ENCODE results near the gene FCRL2. TPM values are rescaled to one million over a fixed set of nuclear protein-coding genes. Genes with fewer than 3 reads are reported as not detected.

FCRL2 gene
- total and polyA plus RNA-seq, 2 experiments from 2014 or later: not detected

- H3K9me3 Mint-ChIP-seq: no peaks in the 10 kb centered on the region
- Histone ChIP-seq H3K4me1 (ENCODE audit: insufficient read depth) (no peaks in the 10 kb centered on the region), H3K9me2 (ENCODE audit: insufficient read depth) (no peaks in the 10 kb centered on the region; the same call in 1 of the 2 replicates), H3F3A (replicated peaks; ENCODE audit: low read depth) (no peaks in the 10 kb centered on the region), H3K27ac (ENCODE audit: low read depth) (no peak overlapping the region), H3K4me3 (no peak overlapping the region), H2AFZ (no peak overlapping the region), H3K4me2 (no peak overlapping the region), H4K20me1 (replicated peaks; ENCODE audit: insufficient read depth) (no peaks in the 10 kb centered on the region), H3K36me3 (ENCODE audit: insufficient read depth) (no peaks in the 10 kb centered on the region), H3K79me2 (replicated peaks; ENCODE audit: insufficient read depth) (no peaks in the 10 kb centered on the region), H3K27me3 (ENCODE audit: insufficient read depth) (no peaks in the 10 kb centered on the region)
- DNase-seq (ENCODE audit: low spot score): no peak
- TF ChIP-seq NANOG (IDR thresholded peaks at IDR 0.05; ENCODE audit: borderline replicate concordance) (no peak), EZH2 (IDR thresholded peaks at IDR 0.05; ENCODE audit: low read depth, unreplicated experiment) (no peak), POLR2AphosphoS5 (IDR thresholded peaks at IDR 0.05; ENCODE audit: low read depth) (no peak)
- H3K4me1 Mint-ChIP-seq: no peaks in the 10 kb centered on the region
- no peaks in the 10 kb centered on the region for H3K36me3 Mint-ChIP-seq (ENCODE audit: low read depth)
- no peak overlapping the region for H3K4me3 Mint-ChIP-seq
- peaks cover 6% of the 10 kb centered on the region for H3K27me3 Mint-ChIP-seq (ENCODE audit: insufficient read depth, low read depth, poor library complexity)
- no peak overlapping the region for H3K27ac Mint-ChIP-seq
- ATAC-seq: no peak
Observed at GRCh38 chr1:157806431-157807149, 29.7 kb upstream of the FCRL2 start.

- H3K4me1 ChIP-seq (ENCODE audit: insufficient read depth): no peaks in the 10 kb centered on the region
- no peaks in the 10 kb centered on the region for H3K79me2 ChIP-seq (replicated peaks; ENCODE audit: insufficient read depth)
- H3K36me3 ChIP-seq (ENCODE audit: insufficient read depth): no peaks in the 10 kb centered on the region
- Mint-ChIP-seq H3K9me3 (no peaks in the 10 kb centered on the region), H3K27ac (no peak overlapping the region), H3K27me3 (ENCODE audit: insufficient read depth, low read depth, poor library complexity) (peaks cover 6% of the 10 kb centered on the region), H3K36me3 (ENCODE audit: low read depth) (no peaks in the 10 kb centered on the region), H3K4me3 (no peak overlapping the region), H3K4me1 (no peaks in the 10 kb centered on the region)
- no peak overlapping the region for H3K4me2 ChIP-seq
- H3K27ac ChIP-seq (ENCODE audit: low read depth): no peak overlapping the region
- H2AFZ ChIP-seq: no peak overlapping the region
- H4K20me1 ChIP-seq (replicated peaks; ENCODE audit: insufficient read depth): no peaks in the 10 kb centered on the region
- H3F3A ChIP-seq (replicated peaks; ENCODE audit: low read depth): no peaks in the 10 kb centered on the region
- H3K27me3 ChIP-seq (ENCODE audit: insufficient read depth): no peaks in the 10 kb centered on the region
- no peak overlapping the region for H3K4me3 ChIP-seq
- TF ChIP-seq ZNF331 (CRISPR knock-in tag; IDR thresholded peaks at IDR 0.05; ENCODE audit: low read depth) (no peak), REST (IDR thresholded peaks at IDR 0.05; ENCODE audit: unreplicated experiment) (no peak), CREB1 (CRISPR knock-in tag; IDR thresholded peaks at IDR 0.05; ENCODE audit: low read depth) (no peak)
- no peaks in the 10 kb centered on the region for H3K9me2 ChIP-seq (ENCODE audit: insufficient read depth)
- DNase-seq (ENCODE audit: low spot score): no peak
- no peak for ATAC-seq
Observed at GRCh38 chr1:157803851-157804250, 26.9 kb upstream of the FCRL2 start.

- Histone ChIP-seq H2AFZ (no peak overlapping the region), H4K20me1 (replicated peaks; ENCODE audit: insufficient read depth) (no peaks in the 10 kb centered on the region), H3K79me2 (replicated peaks; ENCODE audit: insufficient read depth) (no peaks in the 10 kb centered on the region), H3K27ac (ENCODE audit: low read depth) (no peak overlapping the region), H3K4me3 (no peak overlapping the region), H3K9me2 (ENCODE audit: insufficient read depth) (0 out of 2 replicates have a peak, but pooled peaks cover 4% of the 10 kb centered on the region), H3K4me2 (no peak overlapping the region), H3K4me1 (ENCODE audit: insufficient read depth) (no peaks in the 10 kb centered on the region), H3K36me3 (ENCODE audit: insufficient read depth) (no peaks in the 10 kb centered on the region), H3K27me3 (ENCODE audit: insufficient read depth) (no peaks in the 10 kb centered on the region), H3F3A (replicated peaks; ENCODE audit: low read depth) (no peaks in the 10 kb centered on the region)
- no peak overlapping the region for H3K27ac Mint-ChIP-seq
- DNase-seq (ENCODE audit: low spot score) (no peak), ATAC-seq (no peak)
- peaks cover 6% of the 10 kb centered on the region for H3K27me3 Mint-ChIP-seq (ENCODE audit: insufficient read depth, low read depth, poor library complexity)
- no peaks in the 10 kb centered on the region for H3K4me1 Mint-ChIP-seq
- no peak overlapping the region for H3K4me3 Mint-ChIP-seq
- H3K36me3 Mint-ChIP-seq (ENCODE audit: low read depth): no peaks in the 10 kb centered on the region
- H3K9me3 Mint-ChIP-seq: no peaks in the 10 kb centered on the region
- TF ChIP-seq JUNB (IDR thresholded peaks at IDR 0.05; ENCODE audit: unreplicated experiment): no peak
Observed at GRCh38 chr1:157799996-157800395, 23.1 kb upstream of the FCRL2 start.

All from GM23338 (cell line).